SJSA1 (cell line): ENCODE results near the gene CUBN. TPM values are rescaled to one million over a fixed set of nuclear protein-coding genes. Genes with fewer than 3 reads are reported as not detected.

Experiments
- DNase-seq, 2 experiments: peaks; one replicate each; pipeline ENCODE4 v3.0.0-alpha.2; 2015 to 2020; ENCODE audit warnings: low spot score in 2 of 2, low read depth in 1 of 2
- H3K27ac ChIP-seq: fragments of 250-450 bp; sonication (Bioruptor Pico); 2 replicates; pipeline ENCODE4 v1.5.1; 2020; ENCODE audit warnings: mild to moderate bottlenecking, moderate library complexity
- H3K27me3 ChIP-seq: fragments of 250-450 bp; sonication (Bioruptor Pico); replicated peaks from 2 replicates; pipeline ENCODE4 v1.5.1; 2020; ENCODE audit warnings: mild to moderate bottlenecking, moderate library complexity
- H3K36me3 ChIP-seq: fragments of 250-450 bp; sonication (Bioruptor Pico); 2 replicates; pipeline ENCODE4 v1.5.1; 2020; ENCODE audit warnings: mild to moderate bottlenecking
- H3K4me1 ChIP-seq: fragments of 250-450 bp; sonication (Bioruptor Pico); replicated peaks from 2 replicates; pipeline ENCODE4 v1.6.1; 2021; ENCODE audit warnings: mild to moderate bottlenecking
- H3K4me3 ChIP-seq: fragments of 250-450 bp; sonication (Bioruptor Pico); 2 replicates; pipeline ENCODE4 v1.5.1; 2020; ENCODE audit warnings: mild to moderate bottlenecking
- H3K9me3 ChIP-seq: fragments of 250-450 bp; sonication (Bioruptor Pico); replicated peaks from 2 replicates; pipeline ENCODE4 v1.5.1; 2020; ENCODE audit warnings: mild to moderate bottlenecking
- total RNA-seq: library from RNA; depleted of rRNA; stranded (reverse); fragments of >200 nt; shearing (Covaris generic); gene quantifications from 2 replicates; pipeline ENCODE4 v1.2.3, GENCODE V29; 2014

Gene CUBN
- total RNA-seq, 1 experiment from 2014 or later: 0.74 TPM

GRCh38 chr10:16795410-16796073, 334.1 kb downstream of the CUBN start:
- Histone ChIP-seq H3K27me3 (no peaks in the 10 kb centered on the region), H3K4me1 (no peaks in the 10 kb centered on the region), H3K4me3 (no peak overlapping the region), H3K9me3 (no peaks in the 10 kb centered on the region), H3K36me3 (no peaks in the 10 kb centered on the region; the same call in 1 of the 2 replicates), H3K27ac (no peak overlapping the region)
- DNase-seq: no peak

- H3K9me3 ChIP-seq: no peaks in the 10 kb centered on the region
- H3K4me3 ChIP-seq: no peak overlapping the region
- H3K27me3 ChIP-seq: no peaks in the 10 kb centered on the region
- H3K27ac ChIP-seq: no peak overlapping the region
- DNase-seq: no peak
- no peaks in the 10 kb centered on the region; the same call in 1 of the 2 replicates for H3K36me3 ChIP-seq
- no peaks in the 10 kb centered on the region for H3K4me1 ChIP-seq
Measured at GRCh38 chr10:16794005-16794404, 335.6 kb downstream of the CUBN start.

- H3K4me1 ChIP-seq: no peaks in the 10 kb centered on the region
- no peak overlapping the region for H3K27ac ChIP-seq
- H3K9me3 ChIP-seq: no peaks in the 10 kb centered on the region
- DNase-seq: no peak
- H3K27me3 ChIP-seq: no peaks in the 10 kb centered on the region
- H3K36me3 ChIP-seq: no peaks in the 10 kb centered on the region; the same call in 1 of the 2 replicates
- H3K4me3 ChIP-seq: no peak overlapping the region
Measured at GRCh38 chr10:16792675-16793074, 336.9 kb downstream of the CUBN start.

- H3K27me3 ChIP-seq: no peaks in the 10 kb centered on the region
- H3K9me3 ChIP-seq: no peaks in the 10 kb centered on the region
- no peak overlapping the region for H3K4me3 ChIP-seq
- H3K27ac ChIP-seq: no peak overlapping the region
- H3K36me3 ChIP-seq: no peaks in the 10 kb centered on the region; the same call in 1 of the 2 replicates
- no peaks in the 10 kb centered on the region for H3K4me1 ChIP-seq
- no peak for DNase-seq
Measured at GRCh38 chr10:16789765-16790164, 339.8 kb downstream of the CUBN start.

- no peaks in the 10 kb centered on the region for H3K27me3 ChIP-seq
- no peak overlapping the region for H3K4me3 ChIP-seq
- H3K4me1 ChIP-seq: no peaks in the 10 kb centered on the region
- DNase-seq: no peak
- H3K27ac ChIP-seq: no peak overlapping the region
- no peaks in the 10 kb centered on the region; the same call in 1 of the 2 replicates for H3K36me3 ChIP-seq
- H3K9me3 ChIP-seq: no peaks in the 10 kb centered on the region
Measured at GRCh38 chr10:16789261-16789660, 340.4 kb downstream of the CUBN start.

GRCh38 chr10:16788778-16789177, 340.8 kb downstream of the CUBN start:
- H3K4me1 ChIP-seq: no peaks in the 10 kb centered on the region

GRCh38 chr10:16788125-16788524, 341.5 kb downstream of the CUBN start:
- Histone ChIP-seq H3K36me3 (no peaks in the 10 kb centered on the region; the same call in 1 of the 2 replicates), H3K27me3 (no peaks in the 10 kb centered on the region), H3K4me1 (no peaks in the 10 kb centered on the region), H3K9me3 (no peaks in the 10 kb centered on the region), H3K27ac (no peak overlapping the region), H3K4me3 (no peak overlapping the region)
- DNase-seq: no peak

More at GRCh38 chr10:16788778-16789177, 340.8 kb downstream of the CUBN start:
- Histone ChIP-seq H3K27me3 (no peaks in the 10 kb centered on the region), H3K4me3 (no peak overlapping the region), H3K36me3 (no peaks in the 10 kb centered on the region; the same call in 1 of the 2 replicates), H3K9me3 (no peaks in the 10 kb centered on the region), H3K27ac (no peak overlapping the region)
- no peak for DNase-seq

- no peak for DNase-seq
- H3K27me3 ChIP-seq: no peaks in the 10 kb centered on the region
- no peak overlapping the region for H3K27ac ChIP-seq
- H3K9me3 ChIP-seq: no peaks in the 10 kb centered on the region
- no peak overlapping the region for H3K4me3 ChIP-seq
- H3K4me1 ChIP-seq: no peaks in the 10 kb centered on the region
- H3K36me3 ChIP-seq: no peaks in the 10 kb centered on the region; the same call in 1 of the 2 replicates
Measured at GRCh38 chr10:16787361-16787791, 342.2 kb downstream of the CUBN start.

- Histone ChIP-seq H3K4me3 (no peak overlapping the region), H3K4me1 (no peaks in the 10 kb centered on the region), H3K27me3 (no peaks in the 10 kb centered on the region), H3K36me3 (peaks cover 10% of the 10 kb centered on the region), H3K27ac (no peak overlapping the region), H3K9me3 (no peaks in the 10 kb centered on the region)
- no peak for DNase-seq
Measured at GRCh38 chr10:16780338-16780880, 349.2 kb downstream of the CUBN start.

- H3K27ac ChIP-seq: no peak overlapping the region
- H3K4me1 ChIP-seq: no peaks in the 10 kb centered on the region
- no peak for DNase-seq
- no peak overlapping the region for H3K4me3 ChIP-seq
- H3K9me3 ChIP-seq: no peaks in the 10 kb centered on the region
- H3K27me3 ChIP-seq: no peaks in the 10 kb centered on the region
- peaks cover 10% of the 10 kb centered on the region for H3K36me3 ChIP-seq
Measured at GRCh38 chr10:16779384-16779915, 350.2 kb downstream of the CUBN start.

GRCh38 chr10:16777473-16778370, 351.9 kb downstream of the CUBN start:
- DNase-seq: peak in 1 of 2 experiments; percentile 41
- Histone ChIP-seq H3K36me3 (peaks cover 10% of the 10 kb centered on the region), H3K4me3 (no peak overlapping the region), H3K27me3 (no peaks in the 10 kb centered on the region), H3K27ac (no peak overlapping the region), H3K9me3 (no peaks in the 10 kb centered on the region), H3K4me1 (no peaks in the 10 kb centered on the region)

GRCh38 chr10:16776896-16777295, 352.7 kb downstream of the CUBN start:
- H3K27me3 ChIP-seq: no peaks in the 10 kb centered on the region
- no peak overlapping the region for H3K4me3 ChIP-seq
- no peaks in the 10 kb centered on the region for H3K9me3 ChIP-seq
- H3K4me1 ChIP-seq: no peaks in the 10 kb centered on the region
- H3K36me3 ChIP-seq: peaks cover 9% of the 10 kb centered on the region
- DNase-seq: no peak
- no peak overlapping the region for H3K27ac ChIP-seq
